ENCODE measurements around the gene CASTOR1. TPM values are rescaled to one million over a fixed set of nuclear protein-coding genes. Genes with fewer than 3 reads are reported as not detected.

Gene CASTOR1
- total RNA-seq, result 6.3 and 10.1 TPM in 2 replicates

GRCh38 chr22:30289141-30289979, at the start of gene CASTOR1:
TSS of gene CASTOR1 (minus strand) at chr22:30289505. CDS start at chr22:30289497, 8 bp downstream.

DNA sequence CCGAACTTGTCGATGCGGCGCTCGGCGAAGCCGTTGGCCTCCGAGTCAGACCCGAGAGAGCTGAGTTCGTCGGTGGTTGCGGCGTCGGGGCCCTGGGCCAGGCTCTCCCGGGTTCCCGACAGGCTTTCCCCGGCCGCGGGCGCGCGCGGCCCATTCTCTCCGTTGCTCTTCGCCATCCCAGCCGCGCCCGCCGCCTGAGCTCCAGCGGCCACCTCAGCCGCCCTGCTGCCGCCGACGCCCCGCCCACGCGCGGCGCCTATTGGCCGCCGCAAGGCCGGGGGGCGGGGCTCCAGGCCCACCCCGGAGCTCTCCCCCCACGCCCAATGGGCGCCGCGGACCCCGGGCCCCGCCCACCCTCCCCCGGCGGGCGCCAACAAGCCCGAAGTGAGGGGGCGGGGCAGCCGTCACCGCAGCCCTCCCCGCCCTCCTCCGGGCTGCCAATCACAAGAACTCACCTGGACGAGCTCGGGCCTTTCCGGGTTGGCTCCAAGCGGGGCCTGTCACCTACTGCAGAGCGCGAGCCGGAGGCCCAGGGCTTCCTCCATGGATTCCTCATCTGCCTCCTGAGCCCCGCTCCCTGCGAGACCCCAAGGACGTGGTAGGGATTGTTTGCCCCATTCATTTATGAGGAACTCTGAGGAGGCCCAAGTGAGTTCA, 37.5 kb upstream of the CASTOR1 start, which contains the start of gene TBC1D10A:
Gene TBC1D10A, minus strand, starts transcription at position 236 of the 657 bp plus-strand sequence. Its CDS starts 60 bp downstream, at position 176.

DNA sequence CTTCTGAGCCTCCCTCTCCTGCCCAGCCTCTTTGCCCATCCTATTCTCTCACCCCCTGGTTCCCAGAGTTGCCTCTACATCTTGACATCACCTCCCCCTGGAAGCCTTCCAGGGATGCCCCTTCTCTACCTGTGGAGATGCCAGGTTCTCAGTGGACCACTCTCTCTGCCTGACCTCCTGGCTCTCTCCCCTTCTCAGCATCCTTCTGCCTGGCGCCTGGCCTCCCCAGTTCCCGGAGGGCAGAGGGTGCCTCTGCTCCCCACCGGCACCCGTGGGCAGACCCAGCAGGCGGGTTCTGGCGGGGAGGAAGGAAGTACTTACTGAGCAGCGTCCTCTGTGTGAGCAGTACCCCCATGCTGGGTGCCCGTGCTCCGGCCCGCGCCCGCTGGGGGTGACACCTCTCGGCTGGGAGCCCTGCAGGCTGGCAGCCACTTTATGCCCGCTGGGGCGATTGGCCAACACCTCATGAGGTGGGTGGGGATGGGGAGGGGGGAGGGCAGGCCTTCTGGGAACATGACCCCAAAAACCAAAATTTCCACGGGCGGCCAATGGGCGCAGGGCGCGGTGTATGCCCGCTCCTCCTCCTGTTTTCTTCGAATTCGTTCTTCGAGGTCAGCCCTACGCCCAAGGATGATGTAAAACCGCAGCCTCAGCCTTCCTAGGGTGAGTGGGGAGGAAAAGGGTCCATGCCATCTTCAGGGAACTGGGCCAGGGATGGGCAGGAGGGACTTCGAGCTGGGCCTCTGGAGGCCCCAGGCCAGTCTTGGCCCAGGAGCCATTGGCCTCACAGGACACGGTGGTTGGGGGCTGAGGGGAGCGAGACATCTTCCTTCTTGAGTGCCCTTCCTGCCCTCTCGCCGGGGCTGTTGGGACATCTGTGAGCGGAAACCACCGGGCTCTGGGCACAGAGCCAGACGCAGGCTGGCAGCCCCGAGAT, 22.6 kb downstream of the CASTOR1 start, which contains the start of gene OSM:
Gene OSM, minus strand, starts transcription at position 407 of the 937 bp plus-strand sequence. Its CDS starts 52 bp downstream, at position 355.

GRCh38 chr22:30245985-30246813, 43.1 kb downstream of the CASTOR1 start, which contains the start of gene LIF:
TSS of gene LIF (minus strand) at chr22:30246759. CDS start at chr22:30246695, 64 bp downstream.

Other genes starting within 250 kb of the CASTOR1 start
- under 0.01 TPM in 2 replicates for gene HORMAD2, start 209.0 kb downstream of the CASTOR1 start, total RNA-seq
- gene LIF, start 42.7 kb downstream of the CASTOR1 start, total RNA-seq, result 79.2 and 97.8 TPM in 2 replicates
- gene OSM, start 22.7 kb downstream of the CASTOR1 start, total RNA-seq, result not detected in 2 replicates
- gene TBC1D10A, start 37.4 kb upstream of the CASTOR1 start, total RNA-seq, result 17.6 and 18.0 TPM in 2 replicates
- 10.4 and 11.7 TPM in 2 replicates for gene SF3A1, start 67.4 kb upstream of the CASTOR1 start, total RNA-seq
- gene CCDC157, start 67.5 kb upstream of the CASTOR1 start, total RNA-seq, result 1.1 and 1.7 TPM in 2 replicates
- gene RNF215, start 97.9 kb upstream of the CASTOR1 start, total RNA-seq, result 27.6 and 44.5 TPM in 2 replicates
- gene SEC14L2, start 107.5 kb upstream of the CASTOR1 start, total RNA-seq, result 19.2 and 23.8 TPM in 2 replicates
- 13.2 and 31.2 TPM in 2 replicates for gene MTFP1, start 136.3 kb upstream of the CASTOR1 start, total RNA-seq
- gene SEC14L3, start 182.5 kb upstream of the CASTOR1 start, total RNA-seq, result not detected in 2 replicates
- 0.19 TPM in 1 of 2 replicates, not detected in the other for gene SEC14L4, start 216.2 kb upstream of the CASTOR1 start, total RNA-seq